ENCODE measurements around the gene AGR2.

Gene AGR2

DNA sequence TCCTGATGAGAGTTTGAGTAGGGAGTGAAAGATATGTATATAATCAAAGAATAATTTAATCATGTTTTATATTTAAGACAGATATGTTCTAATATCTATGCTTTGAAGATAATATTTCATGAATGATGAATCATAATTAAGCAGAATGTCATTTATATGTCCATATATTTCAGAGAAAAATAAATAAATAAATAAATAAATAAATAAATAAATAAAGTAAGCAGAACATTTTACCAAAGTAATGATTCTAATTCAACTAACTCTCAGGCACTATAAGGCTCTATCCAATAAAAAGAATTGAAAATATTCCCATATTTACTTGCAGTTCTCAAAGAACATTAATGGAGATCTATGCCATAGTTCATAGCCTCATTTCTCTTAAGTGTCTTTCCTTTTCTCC, 40.9 kb upstream of the AGR2 start:
- Histone ChIP-seq H4K20me1 (ENCODE audit: insufficient read depth, low read length) (no peaks in the 10 kb centered on the region), H2AFZ (ENCODE audit: low read depth, low read length) (no peak overlapping the region), H3K27ac (ENCODE audit: low read length) (no peak overlapping the region), H3K4me3 (ENCODE audit: low read depth in 1 of 2, low read length in 2 of 2) (no peak overlapping the region), H3K4me2 (ENCODE audit: insufficient read depth, low read length) (no peak overlapping the region), H3K79me2 (ENCODE audit: insufficient read depth, low read length) (no peaks in the 10 kb centered on the region), H3K9me3 (ENCODE audit: insufficient read depth, low read length, severe bottlenecking) (no peaks in the 10 kb centered on the region), H3K4me1 (ENCODE audit: insufficient read depth, low read length) (no peaks in the 10 kb centered on the region), H3K27me3 (ENCODE audit: insufficient read depth, low read length, poor library complexity) (no peaks in the 10 kb centered on the region), H3K9ac (ENCODE audit: low read depth, low read length) (no peak overlapping the region), H3K36me3 (ENCODE audit: insufficient read depth, low read length) (no peaks in the 10 kb centered on the region)
- DNase-seq (no peak), ATAC-seq (ENCODE audit: insufficient read depth, low read depth) (no peak)
- TF ChIP-seq CTCF (IDR thresholded peaks at IDR 0.05; ENCODE audit: borderline replicate concordance, extremely low read depth, low read length, poor library complexity, severe bottlenecking) (no peak), EZH2 (IDR thresholded peaks at IDR 0.05; ENCODE audit: borderline replicate concordance, low read depth, low read length, severe bottlenecking) (no peak)

DNA sequence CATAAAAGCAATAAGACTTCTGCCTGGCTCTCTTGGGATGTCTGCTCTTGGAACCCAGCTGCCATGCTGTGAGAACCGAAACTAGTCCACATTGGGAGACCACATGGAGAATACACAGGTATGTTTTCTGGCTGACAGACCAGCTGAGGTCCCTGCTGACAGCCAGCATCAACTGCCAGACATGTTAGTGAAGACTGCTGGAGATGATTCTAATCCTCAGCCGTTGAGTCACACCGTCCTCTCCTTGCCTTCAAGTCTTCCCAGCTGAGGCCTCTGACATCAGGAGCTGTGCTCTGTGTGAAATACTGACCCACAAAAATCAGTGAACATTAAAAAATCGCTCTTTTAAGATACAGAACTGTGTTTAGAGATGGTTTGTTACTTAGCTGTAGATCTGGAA, 36.9 kb upstream of the AGR2 start:
- Histone ChIP-seq H3K79me2 (ENCODE audit: insufficient read depth, low read length) (no peaks in the 10 kb centered on the region), H3K4me3 (ENCODE audit: low read depth in 1 of 2, low read length in 2 of 2) (no peak overlapping the region), H3K4me1 (ENCODE audit: insufficient read depth, low read length) (no peaks in the 10 kb centered on the region), H3K9ac (ENCODE audit: low read depth, low read length) (no peak overlapping the region), H3K36me3 (ENCODE audit: insufficient read depth, low read length) (no peaks in the 10 kb centered on the region), H3K27ac (ENCODE audit: low read length) (no peak overlapping the region), H4K20me1 (ENCODE audit: insufficient read depth, low read length) (no peaks in the 10 kb centered on the region), H3K4me2 (ENCODE audit: insufficient read depth, low read length) (no peak overlapping the region), H2AFZ (ENCODE audit: low read depth, low read length) (no peak overlapping the region), H3K27me3 (ENCODE audit: insufficient read depth, low read length, poor library complexity) (no peaks in the 10 kb centered on the region), H3K9me3 (ENCODE audit: insufficient read depth, low read length, severe bottlenecking) (no peaks in the 10 kb centered on the region)
- ATAC-seq (ENCODE audit: insufficient read depth, low read depth) = no peak
- DNase-seq = no peak
- TF ChIP-seq CTCF (IDR thresholded peaks at IDR 0.05; ENCODE audit: borderline replicate concordance, extremely low read depth, low read length, poor library complexity, severe bottlenecking) (no peak), EZH2 (IDR thresholded peaks at IDR 0.05; ENCODE audit: borderline replicate concordance, low read depth, low read length, severe bottlenecking) (no peak)

GRCh38 chr7:16840094-16840493, 35.3 kb upstream of the AGR2 start:
- H3K79me2 ChIP-seq (ENCODE audit: insufficient read depth, low read length) = no peaks in the 10 kb centered on the region
- H4K20me1 ChIP-seq (ENCODE audit: insufficient read depth, low read length) = no peaks in the 10 kb centered on the region
- no peak overlapping the region for H3K27ac ChIP-seq (ENCODE audit: low read length)
- no peak overlapping the region for H3K4me3 ChIP-seq (ENCODE audit: low read depth in 1 of 2, low read length in 2 of 2)
- H3K27me3 ChIP-seq (ENCODE audit: insufficient read depth, low read length, poor library complexity) = no peaks in the 10 kb centered on the region
- no peak overlapping the region for H3K4me2 ChIP-seq (ENCODE audit: insufficient read depth, low read length)
- TF ChIP-seq CTCF (IDR thresholded peaks at IDR 0.05; ENCODE audit: borderline replicate concordance, extremely low read depth, low read length, poor library complexity, severe bottlenecking) (no peak), EZH2 (IDR thresholded peaks at IDR 0.05; ENCODE audit: borderline replicate concordance, low read depth, low read length, severe bottlenecking) (no peak)
- ATAC-seq (ENCODE audit: insufficient read depth, low read depth) = no peak
- no peak overlapping the region for H2AFZ ChIP-seq (ENCODE audit: low read depth, low read length)
- H3K9ac ChIP-seq (ENCODE audit: low read depth, low read length) = no peak overlapping the region
- no peaks in the 10 kb centered on the region for H3K4me1 ChIP-seq (ENCODE audit: insufficient read depth, low read length)
- DNase-seq = no peak
- H3K36me3 ChIP-seq (ENCODE audit: insufficient read depth, low read length) = no peaks in the 10 kb centered on the region
- H3K9me3 ChIP-seq (ENCODE audit: insufficient read depth, low read length, severe bottlenecking) = no peaks in the 10 kb centered on the region

GRCh38 chr7:16839646-16840045, 34.8 kb upstream of the AGR2 start:
- Histone ChIP-seq H3K4me2 (ENCODE audit: insufficient read depth, low read length) (no peak overlapping the region), H3K4me3 (ENCODE audit: low read depth in 1 of 2, low read length in 2 of 2) (no peak overlapping the region), H3K9me3 (ENCODE audit: insufficient read depth, low read length, severe bottlenecking) (no peaks in the 10 kb centered on the region), H4K20me1 (ENCODE audit: insufficient read depth, low read length) (no peaks in the 10 kb centered on the region), H3K9ac (ENCODE audit: low read depth, low read length) (no peak overlapping the region), H2AFZ (ENCODE audit: low read depth, low read length) (no peak overlapping the region), H3K27me3 (ENCODE audit: insufficient read depth, low read length, poor library complexity) (no peaks in the 10 kb centered on the region), H3K36me3 (ENCODE audit: insufficient read depth, low read length) (no peaks in the 10 kb centered on the region), H3K27ac (ENCODE audit: low read length) (no peak overlapping the region), H3K79me2 (ENCODE audit: insufficient read depth, low read length) (no peaks in the 10 kb centered on the region), H3K4me1 (ENCODE audit: insufficient read depth, low read length) (no peaks in the 10 kb centered on the region)
- ATAC-seq (ENCODE audit: insufficient read depth, low read depth) (no peak), DNase-seq (no peak)
- TF ChIP-seq EZH2 (IDR thresholded peaks at IDR 0.05; ENCODE audit: borderline replicate concordance, low read depth, low read length, severe bottlenecking) = no peak
- no peak for TF ChIP-seq CTCF (IDR thresholded peaks at IDR 0.05; ENCODE audit: borderline replicate concordance, extremely low read depth, low read length, poor library complexity, severe bottlenecking)

All from DND-41 (cell line).